ENCODE measurements around the gene CARD18.

CARD18 gene

GRCh38 chr11:105139669-105140068, at the start of gene CARD18:
CARD18 (minus strand) TSS chr11:105139769; CDS start chr11:105139726, 43 bp downstream.
- peaks cover 7 to 11% of the 10 kb centered on the region in 2 donors for H3K9me3 Mint-ChIP-seq
- ATAC-seq (no peak), DNase-seq (no peak)
- no peak within 1 kb of the TSS for H3K27ac Mint-ChIP-seq
- no peak within 1 kb of the TSS for H3K4me3 Mint-ChIP-seq
- H3K27me3 Mint-ChIP-seq = peaks cover 14% of the 10 kb centered on the region
- H3K4me1 Mint-ChIP-seq = no peaks in the 10 kb centered on the region

GRCh38 chr11:105183987-105184386, 44.4 kb upstream of the CARD18 start:
- DNase-seq = no peak
- H3K9me3 Mint-ChIP-seq = no peaks in the 10 kb centered on the region
- peaks cover 15% of the 10 kb centered on the region for H3K27me3 Mint-ChIP-seq

GRCh38 chr11:105183426-105183825, 43.9 kb upstream of the CARD18 start:
- ATAC-seq = no peak
- no peaks in the 10 kb centered on the region for H3K9me3 Mint-ChIP-seq
- no peak for DNase-seq
- no peaks in the 10 kb centered on the region for H3K4me1 Mint-ChIP-seq
- H3K27ac Mint-ChIP-seq = no peak overlapping the region
- no peak overlapping the region for H3K4me3 Mint-ChIP-seq
- H3K27me3 Mint-ChIP-seq = peaks cover 15% of the 10 kb centered on the region

More at GRCh38 chr11:105183987-105184386, 44.4 kb upstream of the CARD18 start:
- ATAC-seq = no peak
- Mint-ChIP-seq H3K4me1 (no peaks in the 10 kb centered on the region), H3K27ac (no peak overlapping the region), H3K4me3 (no peak overlapping the region)

GRCh38 chr11:105181521-105181920, 42.0 kb upstream of the CARD18 start:
- H3K4me1 Mint-ChIP-seq = no peaks in the 10 kb centered on the region
- no peak overlapping the region for H3K27ac Mint-ChIP-seq
- DNase-seq (no peak), ATAC-seq (no peak)
- no peaks in the 10 kb centered on the region for H3K27me3 Mint-ChIP-seq
- no peaks in the 10 kb centered on the region for H3K9me3 Mint-ChIP-seq
- H3K4me3 Mint-ChIP-seq = no peak overlapping the region

- H3K4me3 Mint-ChIP-seq = no peak overlapping the region
- no peak for ATAC-seq
- H3K27me3 Mint-ChIP-seq = no peaks in the 10 kb centered on the region
- no peak overlapping the region for H3K27ac Mint-ChIP-seq
- no peaks in the 10 kb centered on the region for H3K4me1 Mint-ChIP-seq
- no peaks in the 10 kb centered on the region for H3K9me3 Mint-ChIP-seq
- DNase-seq = no peak
Observed at GRCh38 chr11:105181100-105181499, 41.5 kb upstream of the CARD18 start.

- DNase-seq (no peak), ATAC-seq (no peak)
- Mint-ChIP-seq H3K27ac (no peak overlapping the region), H3K9me3 (no peaks in the 10 kb centered on the region), H3K4me3 (no peak overlapping the region), H3K4me1 (no peaks in the 10 kb centered on the region), H3K27me3 (no peaks in the 10 kb centered on the region)
Observed at GRCh38 chr11:105179542-105180278, 40.1 kb upstream of the CARD18 start.

GRCh38 chr11:105177658-105178057, 38.1 kb upstream of the CARD18 start:
- Mint-ChIP-seq H3K27ac (no peak overlapping the region), H3K4me3 (no peak overlapping the region), H3K4me1 (no peaks in the 10 kb centered on the region), H3K9me3 (no peaks in the 10 kb centered on the region), H3K27me3 (no peaks in the 10 kb centered on the region)
- no peak for DNase-seq
- ATAC-seq = no peak

- ATAC-seq (no peak), DNase-seq (no peak)
- H3K4me3 Mint-ChIP-seq = no peak overlapping the region
- peaks cover 7 to 13% of the 10 kb centered on the region in 2 donors for H3K9me3 Mint-ChIP-seq
- H3K27ac Mint-ChIP-seq = no peak overlapping the region
- no peaks in the 10 kb centered on the region for H3K4me1 Mint-ChIP-seq
- H3K27me3 Mint-ChIP-seq = no peaks in the 10 kb centered on the region
Observed at GRCh38 chr11:105168457-105168856, 28.9 kb upstream of the CARD18 start.

- Mint-ChIP-seq H3K9me3 (peaks cover 7 to 9% of the 10 kb centered on the region in 2 donors), H3K27me3 (no peaks in the 10 kb centered on the region), H3K4me1 (no peaks in the 10 kb centered on the region), H3K4me3 (no peak overlapping the region), H3K27ac (no peak overlapping the region)
- no peak for DNase-seq
- ATAC-seq = no peak
Observed at GRCh38 chr11:105167244-105167643, 27.7 kb upstream of the CARD18 start.

- ATAC-seq (no peak), DNase-seq (no peak)
- no peaks in the 10 kb centered on the region for H3K27me3 Mint-ChIP-seq
- no peaks in the 10 kb centered on the region for H3K4me1 Mint-ChIP-seq
- H3K27ac Mint-ChIP-seq = peak overlapping the region in 1 of 2 donors; percentile 32
- H3K4me3 Mint-ChIP-seq = no peak overlapping the region
- no peaks in the 10 kb centered on the region for H3K9me3 Mint-ChIP-seq
Observed at GRCh38 chr11:105164208-105164607, 24.6 kb upstream of the CARD18 start.

- no peaks in the 10 kb centered on the region for H3K27me3 Mint-ChIP-seq
- H3K9me3 Mint-ChIP-seq = no peaks in the 10 kb centered on the region
- ATAC-seq (no peak), DNase-seq (no peak)
- H3K4me1 Mint-ChIP-seq = no peaks in the 10 kb centered on the region
- no peak overlapping the region for H3K27ac Mint-ChIP-seq
- no peak overlapping the region for H3K4me3 Mint-ChIP-seq
Observed at GRCh38 chr11:105162506-105162905, 22.9 kb upstream of the CARD18 start.

- DNase-seq (no peak), ATAC-seq (no peak)
- Mint-ChIP-seq H3K27me3 (peaks cover 9% of the 10 kb centered on the region), H3K9me3 (no peaks in the 10 kb centered on the region), H3K27ac (no peak overlapping the region), H3K4me1 (no peaks in the 10 kb centered on the region), H3K4me3 (no peak overlapping the region)
Observed at GRCh38 chr11:105158436-105158835, 18.9 kb upstream of the CARD18 start.

- ATAC-seq (no peak), DNase-seq (no peak)
- Mint-ChIP-seq H3K4me1 (no peaks in the 10 kb centered on the region), H3K4me3 (no peak overlapping the region), H3K27ac (no peak overlapping the region), H3K9me3 (no peaks in the 10 kb centered on the region), H3K27me3 (peaks cover 9% of the 10 kb centered on the region)
Observed at GRCh38 chr11:105156720-105157119, 17.2 kb upstream of the CARD18 start.

- DNase-seq (no peak), ATAC-seq (no peak)
- H3K9me3 Mint-ChIP-seq = no peaks in the 10 kb centered on the region
- no peak overlapping the region for H3K4me3 Mint-ChIP-seq
- H3K27ac Mint-ChIP-seq = no peak overlapping the region
- peaks cover 9% of the 10 kb centered on the region for H3K27me3 Mint-ChIP-seq
- H3K4me1 Mint-ChIP-seq = no peaks in the 10 kb centered on the region
Observed at GRCh38 chr11:105156231-105156630, 16.7 kb upstream of the CARD18 start.

GRCh38 chr11:105155679-105156078, 16.1 kb upstream of the CARD18 start:
- no peak overlapping the region for H3K4me3 Mint-ChIP-seq
- peaks cover 9% of the 10 kb centered on the region for H3K27me3 Mint-ChIP-seq
- DNase-seq (no peak), ATAC-seq (no peak)
- no peak overlapping the region for H3K27ac Mint-ChIP-seq
- H3K9me3 Mint-ChIP-seq = no peaks in the 10 kb centered on the region
- no peaks in the 10 kb centered on the region for H3K4me1 Mint-ChIP-seq

- H3K9me3 Mint-ChIP-seq = no peaks in the 10 kb centered on the region
- no peak for ATAC-seq
Observed at GRCh38 chr11:105153392-105153791, 13.8 kb upstream of the CARD18 start.

GRCh38 chr11:105152560-105152959, 13.0 kb upstream of the CARD18 start:
- no peak overlapping the region for H3K4me3 Mint-ChIP-seq
- ATAC-seq (no peak), DNase-seq (no peak)
- H3K27me3 Mint-ChIP-seq = peaks cover 9% of the 10 kb centered on the region
- no peak overlapping the region for H3K27ac Mint-ChIP-seq
- no peaks in the 10 kb centered on the region for H3K4me1 Mint-ChIP-seq
- no peaks in the 10 kb centered on the region for H3K9me3 Mint-ChIP-seq

More at GRCh38 chr11:105153392-105153791, 13.8 kb upstream of the CARD18 start:
- Mint-ChIP-seq H3K27me3 (peaks cover 9% of the 10 kb centered on the region), H3K27ac (no peak overlapping the region), H3K4me3 (no peak overlapping the region), H3K4me1 (no peaks in the 10 kb centered on the region)
- DNase-seq = no peak

Data from stimulated activated naive CD8-positive, alpha-beta T cell treated with anti-CD3 and anti-CD28 coated beads, Interleukin-15, amount 100 ng/mL, for 72 hours (primary cell).